Parietal lobe (tissue), 1 donor: ENCODE results near the gene LMF1. TPM values are rescaled to one million over a fixed set of nuclear protein-coding genes. Genes with fewer than 3 reads are reported as not detected.

Experiments used
- total RNA-seq: library from RNA; depleted of rRNA; stranded (reverse); fragments of >200 nt; gene quantifications from one replicate; pipeline ENCODE4 v1.2.3, GENCODE V29; 2014

Gene LMF1
- 17.2 TPM for total RNA-seq

DNA sequence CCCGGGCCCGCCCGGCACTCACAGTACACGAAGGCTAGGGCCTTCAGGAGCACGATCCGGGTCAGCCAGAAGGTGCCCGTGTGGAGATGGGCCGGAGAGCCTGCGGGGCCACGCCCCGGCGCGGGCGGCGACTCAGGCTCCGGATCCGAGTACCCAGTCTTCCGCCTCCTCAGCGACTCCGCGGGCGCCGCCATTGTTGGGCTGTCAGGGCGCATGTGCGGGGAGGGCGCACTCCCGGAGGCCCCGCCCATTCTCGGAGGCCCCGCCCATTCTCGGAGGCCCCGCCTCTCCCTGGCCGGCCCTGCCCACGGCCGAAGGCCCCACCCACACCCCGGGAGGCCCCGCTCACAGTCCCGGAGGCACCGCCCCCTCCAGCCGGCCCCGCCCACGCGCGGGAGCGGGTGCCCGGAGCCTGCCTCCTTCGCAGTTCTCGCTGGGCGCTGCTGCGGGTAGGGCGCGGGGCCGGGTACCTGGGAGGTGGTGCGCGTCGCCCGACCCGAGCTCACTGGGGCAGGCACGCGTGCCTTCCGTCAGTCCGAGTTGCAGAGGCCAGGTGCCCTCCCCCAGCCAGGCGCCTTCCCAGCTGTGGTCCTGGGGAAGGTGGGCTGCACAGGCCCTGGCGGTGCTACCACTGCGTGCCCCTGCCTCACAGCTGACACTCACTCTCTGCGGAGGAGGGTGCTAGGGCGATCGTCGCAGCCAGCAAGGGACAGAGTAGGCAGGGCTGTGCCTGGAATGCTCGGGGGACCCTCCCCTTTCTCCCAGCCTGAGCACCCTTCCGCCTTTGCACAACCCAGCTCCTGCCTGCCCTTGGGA is at the start of gene LMF1:
Gene LMF1, minus strand, starts transcription at position 219 of the 816 bp plus-strand sequence. Its CDS starts 4 bp downstream, at position 215.

DNA sequence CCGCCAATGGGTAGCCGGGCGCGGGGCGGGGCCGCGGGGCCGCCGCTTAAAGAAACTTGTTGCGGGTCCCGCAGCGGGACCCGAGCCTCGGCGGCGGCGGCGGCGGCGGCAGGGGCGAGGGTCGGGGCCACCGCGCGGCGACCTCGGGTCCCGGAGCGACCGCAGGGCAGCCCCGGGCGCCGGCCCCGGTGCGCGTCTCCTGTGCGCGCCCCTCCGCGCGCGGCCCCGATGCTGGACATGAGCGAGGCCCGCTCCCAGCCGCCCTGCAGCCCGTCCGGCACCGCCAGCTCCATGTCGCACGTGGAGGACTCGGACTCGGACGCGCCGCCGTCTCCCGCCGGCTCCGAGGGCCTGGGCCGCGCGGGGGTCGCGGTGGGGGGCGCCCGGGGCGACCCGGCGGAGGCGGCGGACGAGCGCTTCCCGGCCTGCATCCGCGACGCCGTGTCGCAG is 10.9 kb upstream of the LMF1 start, which contains the start of gene SOX8:
Gene SOX8, plus strand, starts transcription at position 76 of the 450 bp plus-strand sequence. Its CDS starts 153 bp downstream, at position 229.

Other genes starting within 250 kb of the LMF1 start
- gene ANTKMT, start 249.8 kb downstream of the LMF1 start, total RNA-seq: 21.0 TPM
- gene CCDC78, start 244.5 kb downstream of the LMF1 start, total RNA-seq: 7.5 TPM
- 10.6 TPM for gene HAGHL, start 243.9 kb downstream of the LMF1 start, total RNA-seq
- gene CIAO3, start 230.0 kb downstream of the LMF1 start, total RNA-seq: 84.2 TPM
- not detected for gene MSLN, start 210.2 kb downstream of the LMF1 start, total RNA-seq
- gene RPUSD1, start 182.6 kb downstream of the LMF1 start, total RNA-seq: 15.3 TPM
- 21.0 TPM for gene CHTF18, start 182.4 kb downstream of the LMF1 start, total RNA-seq
- not detected for gene GNG13, start 170.2 kb downstream of the LMF1 start, total RNA-seq
- 28.5 TPM for gene SOX8, start 10.8 kb upstream of the LMF1 start, total RNA-seq
- gene SSTR5, start 101.8 kb upstream of the LMF1 start, total RNA-seq: not detected
- gene C1QTNF8, start 125.3 kb upstream of the LMF1 start, total RNA-seq: 0.63 TPM
- gene CACNA1H, start 182.1 kb upstream of the LMF1 start, total RNA-seq: 32.9 TPM